Left kidney (tissue), 2 donors: Measurements from ENCODE around the gene CTNNA2. TPM values are rescaled to one million over a fixed set of nuclear protein-coding genes. Genes with fewer than 3 reads are reported as not detected.

Experiments
- DNase-seq: peaks from one replicate; pipeline ENCODE4 v3.0.0-alpha.2; 2013
- polyA plus RNA-seq: library from polyadenylated mRNA; unstranded; fragments of 120-200 nt; gene quantifications from one replicate; pipeline ENCODE4 v1.2.1, GENCODE V29; 2013; ENCODE audit not compliant: insufficient read length

The CTNNA2 gene
- polyA plus RNA-seq, 1 donor, result 3.9 TPM

- no peak for DNase-seq
These were observed 345.0 kb downstream of the CTNNA2 start for GRCh38 chr2:79857888-79858287.

- peak; percentile 31 for DNase-seq
These were observed 347.6 kb downstream of the CTNNA2 start for GRCh38 chr2:79860228-79861058.

GRCh38 chr2:79861059-79861374 lies 348.2 kb downstream of the CTNNA2 start:
- DNase-seq, result no peak

- no peak for DNase-seq
These were observed 349.9 kb downstream of the CTNNA2 start for GRCh38 chr2:79862756-79863155.

GRCh38 chr2:79872656-79873055 lies 359.8 kb downstream of the CTNNA2 start:
- no peak for DNase-seq

GRCh38 chr2:79874015-79874414 lies 361.2 kb downstream of the CTNNA2 start:
- no peak for DNase-seq

- peak; percentile 19 for DNase-seq
These were observed 363.6 kb downstream of the CTNNA2 start for GRCh38 chr2:79876430-79876829.

- DNase-seq, result no peak
These were observed 369.7 kb downstream of the CTNNA2 start for GRCh38 chr2:79882548-79882947.

GRCh38 chr2:79887747-79888374 lies 375.0 kb downstream of the CTNNA2 start:
- DNase-seq, result peak; percentile 70

GRCh38 chr2:79892123-79892522 lies 379.3 kb downstream of the CTNNA2 start:
- no peak for DNase-seq

GRCh38 chr2:79899196-79899595 lies 386.3 kb downstream of the CTNNA2 start:
- no peak for DNase-seq

- DNase-seq, result peak; percentile 24
These were observed 388.3 kb downstream of the CTNNA2 start for GRCh38 chr2:79901161-79901560.

GRCh38 chr2:79903222-79904000 lies 390.6 kb downstream of the CTNNA2 start:
- no peak for DNase-seq

GRCh38 chr2:79906139-79906890 lies 393.5 kb downstream of the CTNNA2 start:
- no peak for DNase-seq

GRCh38 chr2:79909521-79909920 lies 396.7 kb downstream of the CTNNA2 start:
- DNase-seq, result no peak

- no peak for DNase-seq
These were observed 397.8 kb downstream of the CTNNA2 start for GRCh38 chr2:79910643-79911042.

- no peak for DNase-seq
These were observed 402.6 kb downstream of the CTNNA2 start for GRCh38 chr2:79915455-79915854.

- DNase-seq, result no peak
These were observed 403.4 kb downstream of the CTNNA2 start for GRCh38 chr2:79916285-79916684.

- DNase-seq, result no peak
These were observed 407.7 kb downstream of the CTNNA2 start for GRCh38 chr2:79920512-79921076.

- no peak for DNase-seq
These were observed 416.8 kb downstream of the CTNNA2 start for GRCh38 chr2:79929624-79930023.

- DNase-seq, result no peak
These were observed 422.3 kb downstream of the CTNNA2 start for GRCh38 chr2:79935046-79935732.
